ENCODE results near the gene MYEF2.

The MYEF2 gene, protein sequence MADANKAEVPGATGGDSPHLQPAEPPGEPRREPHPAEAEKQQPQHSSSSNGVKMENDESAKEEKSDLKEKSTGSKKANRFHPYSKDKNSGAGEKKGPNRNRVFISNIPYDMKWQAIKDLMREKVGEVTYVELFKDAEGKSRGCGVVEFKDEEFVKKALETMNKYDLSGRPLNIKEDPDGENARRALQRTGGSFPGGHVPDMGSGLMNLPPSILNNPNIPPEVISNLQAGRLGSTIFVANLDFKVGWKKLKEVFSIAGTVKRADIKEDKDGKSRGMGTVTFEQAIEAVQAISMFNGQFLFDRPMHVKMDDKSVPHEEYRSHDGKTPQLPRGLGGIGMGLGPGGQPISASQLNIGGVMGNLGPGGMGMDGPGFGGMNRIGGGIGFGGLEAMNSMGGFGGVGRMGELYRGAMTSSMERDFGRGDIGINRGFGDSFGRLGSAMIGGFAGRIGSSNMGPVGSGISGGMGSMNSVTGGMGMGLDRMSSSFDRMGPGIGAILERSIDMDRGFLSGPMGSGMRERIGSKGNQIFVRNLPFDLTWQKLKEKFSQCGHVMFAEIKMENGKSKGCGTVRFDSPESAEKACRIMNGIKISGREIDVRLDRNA

GRCh38 chr15:48177766-48178647, at the start of gene MYEF2:
MYEF2 (minus strand) TSS chr15:48178295; CDS start chr15:48178237, 58 bp downstream.
- H3K36me3 ChIP-seq (ENCODE audit: low read length), result no peaks in the 10 kb centered on the region
- H4K20me1 ChIP-seq (ENCODE audit: low read depth, low read length), result no peaks in the 10 kb centered on the region
- no peak within 1 kb of the TSS for H3K4me3 ChIP-seq (ENCODE audit: insufficient read depth, low read length, poor library complexity, severe bottlenecking)
- no peak within 1 kb of the TSS for H2AFZ ChIP-seq (ENCODE audit: low read depth, low read length, severe bottlenecking)
- no peaks in the 10 kb centered on the region for H3K27me3 ChIP-seq (ENCODE audit: low read length)
- TF ChIP-seq EZH2phosphoT487 (conservative IDR thresholded peaks at IDR 0.05; ENCODE audit: low read length), result no peak
- TF ChIP-seq, protein P1, sequence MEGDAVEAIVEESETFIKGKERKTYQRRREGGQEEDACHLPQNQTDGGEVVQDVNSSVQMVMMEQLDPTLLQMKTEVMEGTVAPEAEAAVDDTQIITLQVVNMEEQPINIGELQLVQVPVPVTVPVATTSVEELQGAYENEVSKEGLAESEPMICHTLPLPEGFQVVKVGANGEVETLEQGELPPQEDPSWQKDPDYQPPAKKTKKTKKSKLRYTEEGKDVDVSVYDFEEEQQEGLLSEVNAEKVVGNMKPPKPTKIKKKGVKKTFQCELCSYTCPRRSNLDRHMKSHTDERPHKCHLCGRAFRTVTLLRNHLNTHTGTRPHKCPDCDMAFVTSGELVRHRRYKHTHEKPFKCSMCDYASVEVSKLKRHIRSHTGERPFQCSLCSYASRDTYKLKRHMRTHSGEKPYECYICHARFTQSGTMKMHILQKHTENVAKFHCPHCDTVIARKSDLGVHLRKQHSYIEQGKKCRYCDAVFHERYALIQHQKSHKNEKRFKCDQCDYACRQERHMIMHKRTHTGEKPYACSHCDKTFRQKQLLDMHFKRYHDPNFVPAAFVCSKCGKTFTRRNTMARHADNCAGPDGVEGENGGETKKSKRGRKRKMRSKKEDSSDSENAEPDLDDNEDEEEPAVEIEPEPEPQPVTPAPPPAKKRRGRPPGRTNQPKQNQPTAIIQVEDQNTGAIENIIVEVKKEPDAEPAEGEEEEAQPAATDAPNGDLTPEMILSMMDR (IDR thresholded peaks at IDR 0.05; ENCODE audit: insufficient read depth, low read length, poor library complexity, severe bottlenecking), result no peak
- no peak within 1 kb of the TSS for H3K27ac ChIP-seq (ENCODE audit: low read depth, low read length)
- no peak within 1 kb of the TSS for H3K4me2 ChIP-seq (ENCODE audit: low read depth, low read length, poor library complexity, severe bottlenecking)
- no peaks in the 10 kb centered on the region for H3K9me2 ChIP-seq (replicated peaks; ENCODE audit: insufficient read depth, low read length)
- H3K9me3 ChIP-seq (ENCODE audit: insufficient read depth, low read length), result no peaks in the 10 kb centered on the region
- no peaks in the 10 kb centered on the region for H3K79me2 ChIP-seq (ENCODE audit: insufficient read depth, low read length)
- no peak within 1 kb of the TSS for H3K9ac ChIP-seq (ENCODE audit: low read length)
- H3F3A ChIP-seq (ENCODE audit: insufficient read depth), result no peaks in the 10 kb centered on the region

DNA sequence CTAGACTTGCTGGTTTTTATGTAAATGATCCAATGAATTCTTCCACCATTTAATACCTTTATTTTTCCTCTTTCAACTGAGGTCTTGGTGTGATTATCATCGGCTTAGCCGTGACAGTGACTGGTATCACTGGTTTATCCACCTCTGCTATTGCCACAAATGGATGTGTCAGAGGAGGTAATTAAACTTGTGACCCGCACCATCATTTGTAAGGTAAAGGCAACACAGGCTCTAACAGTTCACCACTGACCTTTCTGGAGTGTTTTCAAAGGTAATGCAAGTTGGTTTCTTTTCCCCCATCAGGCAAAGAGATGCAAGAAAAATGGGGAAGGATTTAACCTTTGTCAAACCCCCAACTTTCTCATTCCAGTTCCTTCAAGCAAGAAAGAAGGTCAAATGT, 47.7 kb upstream of the MYEF2 start:
- Histone ChIP-seq H3K36me3 (ENCODE audit: low read length) (no peaks in the 10 kb centered on the region), H3K9ac (ENCODE audit: low read length) (no peak overlapping the region), H2AFZ (ENCODE audit: low read depth, low read length, severe bottlenecking) (no peak overlapping the region), H3K4me3 (ENCODE audit: insufficient read depth, low read length, poor library complexity, severe bottlenecking) (no peak overlapping the region), H3K27ac (ENCODE audit: low read depth, low read length) (no peak overlapping the region), H3F3A (ENCODE audit: insufficient read depth) (no peaks in the 10 kb centered on the region), H3K27me3 (ENCODE audit: low read length) (no peaks in the 10 kb centered on the region), H4K20me1 (ENCODE audit: low read depth, low read length) (no peaks in the 10 kb centered on the region), H3K4me2 (ENCODE audit: low read depth, low read length, poor library complexity, severe bottlenecking) (no peak overlapping the region), H3K79me2 (ENCODE audit: insufficient read depth, low read length) (no peaks in the 10 kb centered on the region), H3K9me2 (replicated peaks; ENCODE audit: insufficient read depth, low read length) (no peaks in the 10 kb centered on the region), H3K9me3 (ENCODE audit: insufficient read depth, low read length) (no peaks in the 10 kb centered on the region)
- no peak for TF ChIP-seq EZH2phosphoT487 (conservative IDR thresholded peaks at IDR 0.05; ENCODE audit: low read length)
- TF ChIP-seq, protein P1 (IDR thresholded peaks at IDR 0.05; ENCODE audit: insufficient read depth, low read length, poor library complexity, severe bottlenecking), result no peak

- TF ChIP-seq, protein P1 (IDR thresholded peaks at IDR 0.05; ENCODE audit: insufficient read depth, low read length, poor library complexity, severe bottlenecking), result no peak
- no peak for TF ChIP-seq EZH2phosphoT487 (conservative IDR thresholded peaks at IDR 0.05; ENCODE audit: low read length)
- Histone ChIP-seq H3K27ac (ENCODE audit: low read depth, low read length) (no peak overlapping the region), H3K4me3 (ENCODE audit: insufficient read depth, low read length, poor library complexity, severe bottlenecking) (no peak overlapping the region), H3K9me3 (ENCODE audit: insufficient read depth, low read length) (no peaks in the 10 kb centered on the region), H2AFZ (ENCODE audit: low read depth, low read length, severe bottlenecking) (no peak overlapping the region), H3K27me3 (ENCODE audit: low read length) (no peaks in the 10 kb centered on the region), H3K36me3 (ENCODE audit: low read length) (no peaks in the 10 kb centered on the region), H4K20me1 (ENCODE audit: low read depth, low read length) (no peaks in the 10 kb centered on the region), H3K79me2 (ENCODE audit: insufficient read depth, low read length) (no peaks in the 10 kb centered on the region), H3K4me2 (ENCODE audit: low read depth, low read length, poor library complexity, severe bottlenecking) (no peak overlapping the region), H3K9ac (ENCODE audit: low read length) (no peak overlapping the region), H3F3A (ENCODE audit: insufficient read depth) (no peaks in the 10 kb centered on the region), H3K9me2 (replicated peaks; ENCODE audit: insufficient read depth, low read length) (no peaks in the 10 kb centered on the region)
These were observed 44.5 kb upstream of the MYEF2 start for GRCh38 chr15:48222627-48223026.
